HepG2 (cell line): ENCODE data around the gene ADGRF1. TPM values are rescaled to one million over a fixed set of nuclear protein-coding genes. Genes with fewer than 3 reads are reported as not detected.

Experiments used
- ATAC-seq: fragments of 200-7000 bp; cut with Tn5 transposase; 3 replicates; pipeline ENCODE4 v1.9.1; 2020; ENCODE audit warnings: mild to moderate bottlenecking, moderate library complexity
- BruUV-seq: library from RNA; stranded (reverse); fragments of 400-500 nt; replicated peaks from 2 replicates; lab custom pipeline; 2021; lab: Mats Ljungman, UMichigan
- CTCF ChIA-PET: fragments of 300-600 bp; formaldehyde crosslinking; extraction: SDS; loops from one replicate; lab custom pipeline; 2021; ENCODE audit warnings: low total read pairs, inconsistent platforms, low intra/inter-chr PET ratio; lab: Yijun Ruan, JAX
- POLR2A ChIA-PET: fragments of 350-600 bp; sonication (Branson Sonifier 250); formaldehyde crosslinking; loops from one replicate; lab custom pipeline; 2020; ENCODE audit warnings: antibody characterized with exemption, inconsistent platforms; lab: Yijun Ruan, JAX
- DNase-seq: peaks from one replicate; pipeline ENCODE4 v3.0.0-alpha.2; 2015; ENCODE audit warnings: low spot score
- FAIRE-seq: peaks from 3 replicates; lab custom pipeline; 2011; peaks lifted over from hg19 to GRCh38; lab: Jason Lieb, UNC
- H2AFZ ChIP-seq: one replicate; pipeline ENCODE4 v1.6.1; 2011; ENCODE audit warnings: low read length, inconsistent platforms
- H3K27ac ChIP-seq: fragments of 300-600 bp; 3 replicates; pipeline ENCODE4 v1.8.0; 2011; ENCODE audit warnings: mixed run types, mild to moderate bottlenecking, mixed read lengths, low read length, inconsistent platforms; ENCODE audit not compliant: insufficient read depth; ENCODE audit errors: extremely low read length
- H3K27me3 ChIP-seq, 2 experiments: fragments of 200-600 bp in 1 of 2; 2 replicates in 1 of 2; 3 replicates in 1 of 2; pipeline versions ENCODE4 v1.6.0 to v1.8.0; 2011; ENCODE audit warnings: low read length in 2 of 2, mild to moderate bottlenecking in 2 of 2, moderate library complexity in 2 of 2, inconsistent platforms in 1 of 2; ENCODE audit not compliant: insufficient read depth in 2 of 2, control insufficient read depth in 1 of 2
- H3K36me3 ChIP-seq, 2 experiments: fragments of 200-600 bp in 1 of 2; replicated peaks in 1 of 2; 2 replicates in 1 of 2; 3 replicates in 1 of 2; pipeline versions ENCODE4 v1.5.1 to v1.8.0; 2011; ENCODE audit warnings: low read length in 2 of 2, inconsistent platforms in 1 of 2; ENCODE audit not compliant: insufficient read depth in 2 of 2, control insufficient read depth in 1 of 2
- H3K4me1 ChIP-seq: 2 replicates; pipeline ENCODE4 v1.5.1; 2012; ENCODE audit warnings: low read length, inconsistent platforms; ENCODE audit not compliant: insufficient read depth
- H3K4me2 ChIP-seq: 2 replicates; pipeline ENCODE4 v1.6.0; 2011; ENCODE audit warnings: low read depth, low read length, inconsistent platforms
- H3K4me3 ChIP-seq, 3 experiments: fragments of 200-600 bp in 1 of 3; sonication (generic), shearing (Covaris generic) in 1 of 3; replicated peaks in 1 of 3; 2 replicates each; pipeline ENCODE4 v1.5.1; 2011 to 2016; ENCODE audit warnings: low read length in 3 of 3, inconsistent platforms in 2 of 3, low read depth in 2 of 3, mild to moderate bottlenecking in 2 of 3, control low read depth in 1 of 3, mixed read lengths in 1 of 3; ENCODE audit not compliant: insufficient read depth in 1 of 3
- H3K79me2 ChIP-seq: one replicate; pipeline ENCODE4 v1.6.1; 2011; ENCODE audit warnings: low read length, inconsistent platforms; ENCODE audit not compliant: insufficient read depth
- H3K9ac ChIP-seq: 2 replicates; pipeline ENCODE4 v1.6.0; 2011; ENCODE audit warnings: mild to moderate bottlenecking, low read depth, low read length, inconsistent platforms; ENCODE audit not compliant: insufficient read depth
- H3K9me3 ChIP-seq: 2 replicates; pipeline ENCODE4 v1.5.1; 2012; ENCODE audit warnings: mild to moderate bottlenecking, low read length
- H4K20me1 ChIP-seq: 2 replicates; pipeline ENCODE4 v1.6.0; 2011; ENCODE audit warnings: inconsistent platforms, mild to moderate bottlenecking, low read length, moderate library complexity; ENCODE audit not compliant: insufficient read depth
- BRF2 ChIP-seq: sonication (generic); formaldehyde crosslinking; IDR thresholded peaks from 2 replicates; pipeline ENCODE4 v1.8.1; 2022; ENCODE audit warnings: mild to moderate bottlenecking, missing genetic modification reagents
- CEBPG ChIP-seq: IDR thresholded peaks from 2 replicates; pipeline ENCODE4 v1.6.1; 2016
- DBP ChIP-seq: sonication (generic); formaldehyde crosslinking; IDR thresholded peaks from 2 replicates; pipeline ENCODE4 v1.4.0; 2020; ENCODE audit warnings: missing genetic modification reagents; ENCODE audit errors: not compliant biosample characterization
- JARID2 ChIP-seq: sonication (generic); formaldehyde crosslinking; IDR thresholded peaks from 2 replicates; pipeline ENCODE4 v1.8.1; 2023; ENCODE audit warnings: missing genetic modification reagents, inconsistent platforms; ENCODE audit not compliant: insufficient replicate concordance
- NCOA1 ChIP-seq: sonication (generic); formaldehyde crosslinking; IDR thresholded peaks from 2 replicates; pipeline ENCODE4 v1.9.0; 2021; ENCODE audit warnings: missing genetic modification reagents
- POGZ ChIP-seq: sonication (generic); formaldehyde crosslinking; IDR thresholded peaks from 2 replicates; pipeline ENCODE4 v1.4.0; 2020; ENCODE audit warnings: mild to moderate bottlenecking, missing genetic modification reagents
- RBFOX2 ChIP-seq: fragments of 200-400 bp; formaldehyde crosslinking; IDR thresholded peaks from 2 replicates; pipeline ENCODE4 v1.6.1; 2017; ENCODE audit warnings: low read depth, mild to moderate bottlenecking, low read length
- SALL2 ChIP-seq: sonication (generic); formaldehyde crosslinking; IDR thresholded peaks from 2 replicates; pipeline ENCODE4 v1.8.1; 2023; ENCODE audit warnings: mild to moderate bottlenecking, missing genetic modification reagents, inconsistent platforms
- SIX1 ChIP-seq: sonication (generic); formaldehyde crosslinking; IDR thresholded peaks from 2 replicates; pipeline ENCODE4 v1.4.0; 2020; ENCODE audit warnings: missing genetic modification reagents, borderline replicate concordance
- YEATS4 ChIP-seq: sonication (generic); formaldehyde crosslinking; IDR thresholded peaks from 2 replicates; pipeline ENCODE4 v1.4.0; 2020; ENCODE audit warnings: missing genetic modification reagents, borderline replicate concordance
- ZFP90 ChIP-seq: sonication (generic); formaldehyde crosslinking; IDR thresholded peaks from 2 replicates; pipeline ENCODE4 v1.8.0; 2022; ENCODE audit warnings: missing genetic modification reagents, mild to moderate bottlenecking, inconsistent platforms, borderline replicate concordance
- ZNF430 ChIP-seq: sonication (generic); formaldehyde crosslinking; IDR thresholded peaks from 2 replicates; pipeline ENCODE4 v1.9.0; 2021; ENCODE audit warnings: mild to moderate bottlenecking, missing genetic modification reagents
- ZNF850 ChIP-seq: sonication (generic); formaldehyde crosslinking; conservative IDR thresholded peaks from 2 replicates; pipeline ENCODE4 v1.9.0; 2021; ENCODE audit warnings: mild to moderate bottlenecking, missing genetic modification reagents
- ZSCAN25 ChIP-seq: sonication (generic); formaldehyde crosslinking; IDR thresholded peaks from 2 replicates; pipeline ENCODE4 v1.8.0; 2022; ENCODE audit warnings: mild to moderate bottlenecking, missing genetic modification reagents
- WGBS: methylation state at CpG from one replicate; pipeline ENCODE4 v1.1.6; 2017; ENCODE audit warnings: low lambda C conversion rate; 5-methylcytosine and 5-hydroxymethylcytosine counted together
- in situ Hi-C: cut with HindIII; loops from 2 replicates; pipeline ENCODE4 v1.10.0; 2017; ENCODE audit warnings: low pct_unique_long_range_greater_than_20kb; ENCODE audit not compliant: extremely low pct_ligation_motif_present
- intact Hi-C: fragments of 100-400 bp; cut with micrococcal nuclease; formaldehyde crosslinking; loops from one replicate; pipeline ENCODE4 v1.10.0; 2022; ENCODE audit not compliant: unreplicated experiment
- polyA plus RNA-seq, 8 experiments: library from polyadenylated mRNA; depleted of rRNA in 3 of 8; stranded (reverse) in 7 of 8; unstranded in 1 of 8; fragments of >200 nt; fragmentation: Illumina TruSeq in 4 of 8; extraction: Trizol in 4 of 8; gene quantifications; 2 replicates each; pipeline versions ENCODE4 v1.2.1 to v1.2.3, GENCODE V29; 2011 to 2016; ENCODE audit warnings: low read depth in 4 of 8, missing spikeins in 1 of 8, mixed read lengths in 1 of 8; ENCODE audit not compliant: insufficient read depth in 1 of 8
- total RNA-seq, 5 experiments: library from RNA; depleted of rRNA; stranded (reverse); fragments of >200 nt; fragmentation: Illumina TruSeq; extraction: Trizol; gene quantifications; 2 replicates each; pipeline ENCODE4 v1.2.3, GENCODE V29; 2016; ENCODE audit warnings: low read depth in 1 of 5
- TF ChIP-seq, protein P1 (sequence below): sonication (generic); formaldehyde crosslinking; conservative IDR thresholded peaks from 2 replicates; pipeline ENCODE4 v1.8.1; 2023; ENCODE audit warnings: missing genetic modification reagents

The ADGRF1 gene
- total and polyA plus RNA-seq, 2 of the 13 experiments (the other 11 are each of a cell fraction or from before 2014, with no cell fraction given) = not detected

- TF ChIP-seq, protein P1, sequence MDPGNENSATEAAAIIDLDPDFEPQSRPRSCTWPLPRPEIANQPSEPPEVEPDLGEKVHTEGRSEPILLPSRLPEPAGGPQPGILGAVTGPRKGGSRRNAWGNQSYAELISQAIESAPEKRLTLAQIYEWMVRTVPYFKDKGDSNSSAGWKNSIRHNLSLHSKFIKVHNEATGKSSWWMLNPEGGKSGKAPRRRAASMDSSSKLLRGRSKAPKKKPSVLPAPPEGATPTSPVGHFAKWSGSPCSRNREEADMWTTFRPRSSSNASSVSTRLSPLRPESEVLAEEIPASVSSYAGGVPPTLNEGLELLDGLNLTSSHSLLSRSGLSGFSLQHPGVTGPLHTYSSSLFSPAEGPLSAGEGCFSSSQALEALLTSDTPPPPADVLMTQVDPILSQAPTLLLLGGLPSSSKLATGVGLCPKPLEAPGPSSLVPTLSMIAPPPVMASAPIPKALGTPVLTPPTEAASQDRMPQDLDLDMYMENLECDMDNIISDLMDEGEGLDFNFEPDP (CRISPR knock-in tag) = no peak
- TF ChIP-seq JARID2 (CRISPR knock-in tag) (no peak), SIX1 (CRISPR knock-in tag) (no peak), POGZ (CRISPR knock-in tag) (no peak), ZFP90 (no peak), DBP (CRISPR knock-in tag) (no peak), CEBPG (CRISPR knock-in tag) (peak; percentile 33; the same call in 1 of the 2 replicates)
Observed at GRCh38 chr6:47000842-47001241, 41.3 kb downstream of the ADGRF1 start (continued).

DNA sequence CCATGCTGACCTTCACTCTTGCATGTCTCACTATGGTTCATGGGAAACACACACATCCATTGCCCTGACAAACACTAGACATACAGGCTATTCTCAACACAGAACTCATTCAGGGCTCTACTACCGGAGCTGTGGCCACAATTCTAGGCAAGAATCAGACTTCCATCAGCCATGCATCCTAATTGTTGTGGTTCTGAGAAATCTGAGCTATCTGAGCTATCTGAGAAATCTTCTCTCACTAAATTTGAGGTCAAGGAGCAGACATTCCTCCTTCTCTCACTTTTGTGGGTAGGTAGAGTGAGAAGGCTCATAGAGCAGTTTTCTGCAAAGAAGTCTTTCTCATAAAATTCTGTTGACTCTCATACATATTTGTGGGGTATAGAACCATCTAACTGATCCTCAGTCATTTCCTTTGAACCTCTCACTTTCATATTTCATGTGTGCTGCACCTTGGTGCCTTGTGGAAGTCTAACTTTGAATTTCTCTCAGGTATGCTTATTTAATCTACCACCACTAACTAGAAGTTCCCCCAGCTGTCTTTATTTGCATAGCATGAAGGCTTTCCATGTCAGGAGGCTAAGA, 43.6 kb downstream of the ADGRF1 start:
- intact Hi-C loops (no loop called here), in situ Hi-C loops (loop anchor here (25.0 kb wide), 3 partner anchors 136 to 911 kb away; no protein-coding TSS in a partner anchor)
- H3K9ac ChIP-seq = no peak overlapping the region
- H3K79me2 ChIP-seq = no peaks in the 10 kb centered on the region
- 0% methylated on average over 1 of the region's 1 CpG for WGBS
- H3K4me3 ChIP-seq = no peak overlapping the region
- H3K4me1 ChIP-seq = peaks cover 8% of the 10 kb centered on the region; the same call in 1 of the 2 replicates
- H3K27me3 ChIP-seq = peaks cover 0 to 22% of the 10 kb centered on the region in 2 experiments; a peak in 3 of 5 replicates
- FAIRE-seq (no peak), DNase-seq (no peak), ATAC-seq (no peak)
- no peak overlapping the region for H2AFZ ChIP-seq
- TF ChIP-seq BRF2 (CRISPR knock-in tag) (no peak), ZNF850 (CRISPR knock-in tag) (no peak), ZSCAN25 (CRISPR knock-in tag) (no peak), ZNF430 (no peak), SALL2 (CRISPR knock-in tag) (no peak), RBFOX2 (no peak), NCOA1 (no peak), YEATS4 (no peak)
- ChIA-PET CTCF (no interaction called here), POLR2A (no interaction called here)
- H3K27ac ChIP-seq = no peak overlapping the region
- no TSS peak for BruUV-seq
- no peak overlapping the region for H3K4me2 ChIP-seq
- no peaks in the 10 kb centered on the region for H3K9me3 ChIP-seq
- H4K20me1 ChIP-seq = no peaks in the 10 kb centered on the region
- no peaks in the 10 kb centered on the region for H3K36me3 ChIP-seq
